HCT116 (cell line): ENCODE measurements around the gene RASGEF1C. TPM values are rescaled to one million over a fixed set of nuclear protein-coding genes. Genes with fewer than 3 reads are reported as not detected.

Source experiments
- ATAC-seq: fragments of 200-7000 bp; cut with Tn5 transposase; 2 replicates; pipeline ENCODE4 v1.9.1; 2020; ENCODE audit warnings: mild to moderate bottlenecking, moderate library complexity
- BruUV-seq: library from RNA; stranded (reverse); fragments of 400-500 nt; replicated peaks from 2 replicates; lab custom pipeline; 2021; lab: Mats Ljungman, UMichigan
- CTCF ChIA-PET: fragments of 300-600 bp; sonication (Branson Sonifier 250); formaldehyde crosslinking; loops from one replicate; lab custom pipeline; 2021; ENCODE audit warnings: antibody characterized with exemption; lab: Charles Lee
- POLR2A ChIA-PET: fragments of 300-600, 350-600 bp; sonication (Branson Sonifier 250); formaldehyde crosslinking; loops from one replicate; lab custom pipeline; 2021; ENCODE audit warnings: antibody characterized with exemption; lab: Charles Lee
- RAD21 ChIA-PET, 2 experiments: fragments of 300-600 bp; sonication (Branson Sonifier 250); formaldehyde crosslinking; loops; one replicate each; lab custom pipeline; 2023; ENCODE audit warnings: low total read pairs in 2 of 2; ENCODE audit not compliant: uncharacterized antibody in 2 of 2, unreplicated experiment in 2 of 2, low non-redundant PET in 1 of 2; lab: Charles Lee
- DNase-seq: peaks from one replicate; pipeline ENCODE4 v3.0.0-alpha.2; 2010; ENCODE audit warnings: low read depth, low spot score
- H2AFZ ChIP-seq: fragments of 200-600 bp; shearing (Covaris generic), sonication (generic); 2 replicates; pipeline ENCODE4 v1.6.1; 2017; ENCODE audit warnings: low read depth, mixed run types, mixed read lengths, antibody characterized with exemption, low read length; ENCODE audit not compliant: poor library complexity, severe bottlenecking
- H3K27ac ChIP-seq: 2 replicates; pipeline ENCODE4 v1.5.1; 2012; ENCODE audit warnings: low read depth, low read length
- H3K27me3 ChIP-seq: fragments of 200-600 bp; sonication (generic); 2 replicates; pipeline ENCODE4 v1.6.1; 2016; ENCODE audit warnings: mixed run types, low read length, mixed read lengths; ENCODE audit not compliant: insufficient read depth
- H3K36me3 ChIP-seq, 2 experiments: fragments of 200-500 bp in 1 of 2; fragments of 200-600 bp in 1 of 2; sonication (Bioruptor generic) in 1 of 2; sonication (generic) in 1 of 2; 2 replicates each; pipeline versions ENCODE4 v1.5.1 to v1.6.1; 2014 to 2016; ENCODE audit warnings: low read length in 2 of 2, inconsistent platforms in 1 of 2, mixed read lengths in 1 of 2, mixed run types in 1 of 2; ENCODE audit not compliant: insufficient read depth in 2 of 2, control insufficient read depth in 1 of 2
- H3K4me1 ChIP-seq, 2 experiments: fragments of 200-600 bp in 1 of 2; sonication (generic) in 1 of 2; 2 replicates each; pipeline versions ENCODE4 v1.5.1 to v1.6.1; 2012 to 2017; ENCODE audit warnings: low read length in 2 of 2, inconsistent platforms in 1 of 2, mild to moderate bottlenecking in 1 of 2, mixed read lengths in 1 of 2, mixed run types in 1 of 2, moderate library complexity in 1 of 2; ENCODE audit not compliant: insufficient read depth in 2 of 2, control insufficient read depth in 1 of 2
- H3K4me2 ChIP-seq: fragments of 200-600 bp; sonication (generic); 2 replicates; pipeline ENCODE4 v1.6.1; 2017; ENCODE audit warnings: mixed run types, low read length, mixed read lengths
- H3K4me3 ChIP-seq, 2 experiments: fragments of 200-600 bp in 1 of 2; sonication (generic) in 1 of 2; replicated peaks in 1 of 2; 2 replicates each; pipeline ENCODE4 v1.5.1; 2011 to 2016; ENCODE audit warnings: low read length in 2 of 2, control low read depth in 1 of 2, low read depth in 1 of 2, mild to moderate bottlenecking in 1 of 2, mixed read lengths in 1 of 2, mixed run types in 1 of 2
- H3K79me2 ChIP-seq: fragments of 200-600 bp; sonication (generic); 2 replicates; pipeline ENCODE4 v1.6.1; 2017; ENCODE audit warnings: mild to moderate bottlenecking, mixed run types, low read length, moderate library complexity, mixed read lengths; ENCODE audit not compliant: insufficient read depth
- H3K9ac ChIP-seq: fragments of 200-600 bp; sonication (generic); 2 replicates; pipeline ENCODE4 v1.6.1; 2016; ENCODE audit warnings: low read length, mixed read lengths
- H3K9me2 ChIP-seq: fragments of 200-600 bp; sonication (generic), shearing (Covaris generic); 2 replicates; pipeline ENCODE4 v1.6.1; 2017; ENCODE audit warnings: mixed run types, mild to moderate bottlenecking, moderate library complexity; ENCODE audit not compliant: insufficient read depth
- H3K9me3 ChIP-seq, 2 experiments: fragments of 200-500 bp in 1 of 2; fragments of 200-600 bp in 1 of 2; sonication (Bioruptor generic) in 1 of 2; sonication (generic) in 1 of 2; 2 replicates each; pipeline ENCODE4 v1.6.1; 2014 to 2017; ENCODE audit warnings: low read length in 2 of 2, mixed read lengths in 2 of 2, inconsistent platforms in 1 of 2, low read depth in 1 of 2, mild to moderate bottlenecking in 1 of 2, mixed run types in 1 of 2, moderate library complexity in 1 of 2; ENCODE audit not compliant: control insufficient read depth in 1 of 2, insufficient read depth in 1 of 2
- H4K20me1 ChIP-seq: fragments of 200-600 bp; sonication (generic), shearing (Covaris generic); 2 replicates; pipeline ENCODE4 v1.6.1; 2017; ENCODE audit warnings: mixed run types, mild to moderate bottlenecking, moderate library complexity; ENCODE audit not compliant: insufficient read depth
- CBX3 ChIP-seq: IDR thresholded peaks from 2 replicates; pipeline ENCODE4 v1.6.1; 2012; ENCODE audit warnings: low read depth
- EGR1 ChIP-seq: IDR thresholded peaks from 2 replicates; pipeline ENCODE4 v1.6.1; 2012; ENCODE audit warnings: low read depth
- ELF1 ChIP-seq: IDR thresholded peaks from 2 replicates; pipeline ENCODE4 v1.6.1; 2012; ENCODE audit warnings: low read depth, borderline replicate concordance
- EZH2 ChIP-seq: fragments of 200-600 bp; sonication (generic); IDR thresholded peaks from 2 replicates; pipeline ENCODE4 v1.6.1; 2017; ENCODE audit warnings: antibody characterized with exemption, mixed run types
- FOSL1 ChIP-seq: IDR thresholded peaks from 2 replicates; pipeline ENCODE4 v1.6.1; 2012; ENCODE audit warnings: low read depth
- SP1 ChIP-seq: IDR thresholded peaks from 2 replicates; pipeline ENCODE4 v1.6.1; 2012; ENCODE audit warnings: low read depth
- SRF ChIP-seq: IDR thresholded peaks from 2 replicates; pipeline ENCODE4 v1.6.1; 2012; ENCODE audit warnings: low read depth
- TCF7L2 ChIP-seq: IDR thresholded peaks from 2 replicates; pipeline ENCODE4 v1.7.0; 2011; ENCODE audit warnings: borderline replicate concordance, inconsistent platforms; ENCODE audit not compliant: insufficient read depth, insufficient read length; ENCODE audit errors: extremely low read depth
- YY1 ChIP-seq: IDR thresholded peaks from 2 replicates; pipeline ENCODE4 v1.6.1; 2011; ENCODE audit warnings: low read length, low read depth, moderate library complexity, mild to moderate bottlenecking; ENCODE audit not compliant: insufficient replicate concordance; ENCODE audit errors: extremely low read depth
- ZBTB33 ChIP-seq: IDR thresholded peaks from 2 replicates; pipeline ENCODE4 v1.6.1; 2011; ENCODE audit warnings: mild to moderate bottlenecking, low read length, moderate library complexity; ENCODE audit not compliant: insufficient replicate concordance; ENCODE audit errors: extremely low read depth
- intact Hi-C: fragments of 100-400 bp; cut with micrococcal nuclease; formaldehyde crosslinking; loops from 2 replicates; pipeline ENCODE4 v1.10.0; 2022
- total RNA-seq: library from RNA; stranded (reverse); gene quantifications from one replicate; pipeline ENCODE4 v1.2.1, GENCODE V29; 2021; ENCODE audit not compliant: unreplicated experiment
- TF ChIP-seq, protein P1 (sequence below): IDR thresholded peaks from 2 replicates; pipeline ENCODE4 v1.6.1; 2012

RASGEF1C gene
- total RNA-seq, 1 experiment from 2014 or later, result 1.2 TPM

GRCh38 chr5:180084638-180085561 lies 124.1 kb downstream of the RASGEF1C start:
- intact Hi-C loops, result loop anchor here (10.0 kb wide), 1 partner anchor 180 kb away; the partner anchor contains the start of gene TBC1D9B
- no peaks in the 10 kb centered on the region for H4K20me1 ChIP-seq
- H3K79me2 ChIP-seq, result no peaks in the 10 kb centered on the region
- no peak overlapping the region for H3K4me3 ChIP-seq
- H3K4me1 ChIP-seq, result peaks cover 9 to 10% of the 10 kb centered on the region in 2 experiments; a peak in 3 of 4 replicates
- CTCF ChIA-PET, result no interaction called here
- RAD21 ChIA-PET, result no interaction called here
- peak; percentile 50 for ATAC-seq
- DNase-seq, result no peak
- no peak overlapping the region for H3K9ac ChIP-seq
- no peaks in the 10 kb centered on the region for H3K36me3 ChIP-seq
- no peaks in the 10 kb centered on the region for H3K9me2 ChIP-seq
- H2AFZ ChIP-seq, result no peak overlapping the region
- no peak overlapping the region for H3K27ac ChIP-seq
- no peaks in the 10 kb centered on the region for H3K27me3 ChIP-seq
- 0 out of 2 replicates have a peak overlapping the region, but pooled peaks have one; percentile 12 for H3K4me2 ChIP-seq
- H3K9me3 ChIP-seq, result no peaks in the 10 kb centered on the region
- TF ChIP-seq EZH2, result no peak
- TF ChIP-seq, protein P1, sequence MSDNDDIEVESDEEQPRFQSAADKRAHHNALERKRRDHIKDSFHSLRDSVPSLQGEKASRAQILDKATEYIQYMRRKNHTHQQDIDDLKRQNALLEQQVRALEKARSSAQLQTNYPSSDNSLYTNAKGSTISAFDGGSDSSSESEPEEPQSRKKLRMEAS, result peak; percentile 29; the same call in 1 of the 2 replicates
- TF ChIP-seq SRF, result no peak
- no peak for TF ChIP-seq TCF7L2
- no peak for TF ChIP-seq EGR1
- TF ChIP-seq YY1, result no peak
- peak; percentile 44; the same call in 1 of the 2 replicates for TF ChIP-seq SP1
- no peak for TF ChIP-seq FOSL1
- TF ChIP-seq CBX3, result peak; percentile 50; the same call in 1 of the 2 replicates
- no peak for TF ChIP-seq ZBTB33
- TF ChIP-seq ELF1, result no peak; the same call in 1 of the 2 replicates
- POLR2A ChIA-PET, result no interaction called here
- BruUV-seq, result no TSS peak
